ENCODE results near the gene SPATA13.
"Not testable (repeated sequence)": the region's sequence is repeated elsewhere in the genome, so short reads cannot be mapped to it uniquely, and the experiment has no call there.

The SPATA13 gene

DNA sequence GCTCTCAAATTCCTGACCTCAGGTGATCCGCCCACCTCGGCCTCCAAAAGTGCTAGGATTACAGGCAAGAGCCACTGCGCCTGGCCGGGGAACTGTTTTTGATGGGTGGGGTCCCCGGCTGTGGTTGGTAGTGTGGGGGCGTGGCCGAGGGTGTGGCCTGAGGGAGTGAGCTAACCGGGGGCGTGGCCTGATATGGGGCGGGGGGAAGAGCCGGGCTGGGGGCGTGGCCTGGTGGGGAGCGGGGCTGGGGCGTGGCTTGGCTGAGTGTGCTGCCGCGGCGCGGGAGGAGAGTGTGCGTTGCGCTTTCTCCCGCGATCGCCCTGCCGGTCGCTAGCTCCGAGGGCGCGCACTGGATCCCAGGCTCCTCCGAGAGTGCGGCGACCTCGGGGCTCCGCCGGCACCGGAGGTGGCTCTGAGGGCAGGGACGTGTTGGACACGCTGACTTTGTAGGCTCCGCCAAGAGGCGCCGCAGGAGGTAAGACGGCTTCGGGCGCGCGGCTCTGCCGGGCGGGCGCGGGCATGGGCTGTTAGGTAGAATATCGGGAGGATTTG is at the start of gene SPATA13:
Gene SPATA13 (plus strand): TSS at position 263 of the 552 bp plus-strand sequence. CDS start 62,210 bp downstream, outside the sequence.
- DNase-seq (ENCODE audit: low spot score) = peak; percentile 85

DNA sequence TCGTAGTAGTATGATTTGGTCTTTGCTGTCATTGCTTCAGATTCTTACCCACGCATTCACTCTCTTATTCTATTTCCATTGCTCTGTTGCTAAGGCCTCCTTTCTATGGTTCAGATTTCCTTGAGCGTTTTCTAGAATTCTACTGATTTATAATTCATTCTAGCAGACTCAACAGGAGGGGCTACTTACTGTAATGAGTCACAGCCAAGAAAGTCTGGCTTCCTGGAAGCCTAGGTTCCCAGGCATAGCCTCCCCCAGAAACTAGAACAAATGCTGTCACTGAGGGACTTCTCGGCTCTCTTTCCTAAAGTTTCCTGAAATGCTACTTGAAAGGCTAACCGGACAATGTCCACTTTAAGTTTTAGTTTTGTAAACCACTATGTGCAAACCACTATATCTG is 47.7 kb upstream of the SPATA13 start:
- no peak for DNase-seq (ENCODE audit: low spot score)

DNA sequence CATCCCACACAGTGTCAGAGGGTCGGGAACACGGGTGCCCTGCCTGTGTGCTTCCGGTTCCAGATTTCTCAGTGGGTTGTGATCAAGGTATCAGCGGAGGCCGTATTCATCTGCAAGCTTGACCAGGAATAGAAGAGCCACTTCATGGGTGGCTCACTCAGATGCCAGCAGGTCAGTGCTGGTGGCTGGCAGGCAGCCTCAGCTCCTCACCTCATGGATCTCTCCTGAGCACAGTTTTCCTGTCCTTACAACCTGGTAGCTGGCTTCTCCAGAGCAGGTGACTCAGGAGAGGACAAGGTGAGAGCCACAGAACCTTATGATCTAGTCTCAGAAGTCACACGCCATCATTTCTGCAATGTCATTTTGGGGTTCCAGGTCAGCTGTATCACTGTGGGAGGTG is 44.8 kb upstream of the SPATA13 start:
- no peak for DNase-seq (ENCODE audit: low spot score)

DNA sequence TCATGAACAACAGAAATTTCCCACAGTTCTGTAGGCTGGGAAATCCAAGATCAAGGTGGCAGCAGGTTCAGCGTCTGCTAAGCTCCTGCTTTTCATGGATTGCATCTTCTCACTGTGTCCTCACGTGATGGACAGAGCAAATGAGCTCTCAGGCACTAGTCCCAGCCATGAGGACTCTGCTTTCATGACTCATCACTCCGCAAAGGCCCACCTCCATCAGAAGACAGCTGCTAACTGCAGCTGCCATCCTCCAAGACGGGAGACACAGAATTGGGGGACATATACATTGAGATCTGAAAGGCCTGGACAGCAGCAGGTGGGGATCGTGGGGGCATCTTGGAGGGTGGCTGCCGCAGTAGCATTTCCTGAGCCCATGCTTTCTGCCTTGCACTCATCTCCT is 44.4 kb upstream of the SPATA13 start:
- DNase-seq (ENCODE audit: low spot score) = no peak

DNA sequence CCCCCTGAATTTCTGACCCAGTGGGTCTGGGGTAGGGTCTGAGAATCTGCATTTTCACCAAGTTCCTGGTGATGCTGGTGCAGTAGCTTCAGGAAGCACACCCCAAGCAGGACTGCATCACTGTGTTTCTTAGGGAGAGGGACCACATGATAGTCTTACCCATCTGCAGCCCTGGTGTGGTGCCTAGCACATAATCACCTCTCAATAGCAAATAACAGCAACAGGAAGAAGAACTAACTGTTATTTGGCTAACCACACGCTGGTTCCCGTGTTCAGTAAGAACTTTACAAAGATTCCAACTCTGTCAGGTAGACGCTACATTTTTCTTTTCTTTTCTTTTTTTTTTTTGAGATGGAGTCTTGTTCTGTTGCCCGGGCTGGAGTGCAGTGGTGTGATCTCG is 41.9 kb upstream of the SPATA13 start:
- no peak for DNase-seq (ENCODE audit: low spot score)

DNA sequence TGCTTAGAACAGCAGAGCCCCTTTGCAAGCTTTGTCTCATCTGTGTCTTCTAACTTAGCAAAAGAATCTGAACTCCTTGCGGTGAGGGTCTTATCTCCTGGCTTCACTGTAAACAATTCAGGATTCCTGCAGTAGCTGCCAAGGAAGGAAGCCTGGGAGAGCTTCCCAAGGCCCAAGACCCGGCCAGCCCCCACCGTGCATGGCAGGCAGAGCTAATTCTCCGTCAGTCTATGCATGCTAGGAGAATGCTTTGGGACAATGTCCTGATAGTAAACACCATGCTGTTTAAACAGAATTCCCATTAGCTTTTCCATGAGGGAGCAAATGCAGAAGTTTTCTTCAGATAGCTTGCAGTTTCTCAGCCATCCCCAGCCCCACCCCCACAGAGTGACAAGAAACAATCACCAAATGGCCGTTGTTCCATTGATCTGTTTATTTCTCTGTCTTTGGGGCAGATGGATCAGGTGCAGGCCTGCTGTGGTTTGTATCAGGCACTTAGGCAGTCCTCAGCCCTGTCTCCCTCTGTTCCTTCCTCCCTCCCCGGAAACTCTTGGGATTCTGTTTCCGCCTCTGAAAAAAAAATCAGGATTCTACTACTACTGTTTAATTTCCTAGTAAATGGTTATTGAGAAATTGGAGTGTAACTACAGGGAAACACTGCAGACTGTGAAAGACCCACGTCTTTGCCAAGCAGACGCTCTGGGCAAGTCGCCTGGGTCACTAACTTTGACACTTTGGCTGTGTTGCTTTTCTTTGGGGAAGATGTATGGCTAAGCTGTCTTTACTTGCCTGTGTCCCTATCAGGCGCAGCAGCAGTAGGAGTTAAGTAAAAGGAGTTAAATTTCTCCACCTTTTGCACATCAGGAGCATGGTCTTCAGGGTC is 40.7 kb upstream of the SPATA13 start:
- DNase-seq (ENCODE audit: low spot score) = no peak

DNA sequence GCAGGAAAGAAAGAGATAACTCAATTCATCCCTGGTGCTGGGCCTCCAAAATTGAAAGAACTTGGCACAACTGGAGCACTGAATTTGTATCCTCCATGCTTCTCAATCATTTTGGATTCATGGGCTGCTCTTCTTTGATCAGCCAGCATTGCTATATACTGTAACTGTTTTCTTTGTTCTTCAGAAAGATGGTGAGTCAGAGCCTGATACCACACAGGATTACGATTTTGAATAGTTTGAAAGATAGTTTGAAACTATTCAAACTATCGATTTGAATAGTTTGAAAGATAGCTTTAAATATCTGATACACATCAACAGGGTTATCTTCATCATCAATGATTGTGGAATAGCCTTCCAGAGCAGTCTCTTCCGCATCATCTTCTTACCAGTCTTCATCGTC is 38.5 kb upstream of the SPATA13 start:
- not testable (repeated sequence) for DNase-seq (ENCODE audit: low spot score)

DNA sequence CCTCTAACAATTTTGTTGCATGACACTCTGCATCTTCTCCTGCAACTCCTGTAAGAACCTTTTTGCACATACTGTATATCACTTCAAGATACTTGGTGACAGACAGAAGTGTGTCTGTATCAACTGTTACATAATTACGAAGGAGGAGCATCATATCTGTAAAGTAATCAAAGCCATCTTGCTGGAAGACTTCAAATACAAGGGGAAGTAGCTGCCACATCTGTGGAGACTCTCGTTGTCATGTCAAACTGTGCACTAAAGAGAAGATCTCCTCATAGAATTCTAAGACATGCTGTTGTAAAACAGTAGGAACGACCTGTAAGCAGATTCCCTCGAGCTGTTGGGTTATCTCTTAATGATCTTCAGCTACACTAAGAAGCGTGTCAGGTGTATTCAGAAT is 38.0 kb upstream of the SPATA13 start:
- DNase-seq (ENCODE audit: low spot score) = no peak

DNA sequence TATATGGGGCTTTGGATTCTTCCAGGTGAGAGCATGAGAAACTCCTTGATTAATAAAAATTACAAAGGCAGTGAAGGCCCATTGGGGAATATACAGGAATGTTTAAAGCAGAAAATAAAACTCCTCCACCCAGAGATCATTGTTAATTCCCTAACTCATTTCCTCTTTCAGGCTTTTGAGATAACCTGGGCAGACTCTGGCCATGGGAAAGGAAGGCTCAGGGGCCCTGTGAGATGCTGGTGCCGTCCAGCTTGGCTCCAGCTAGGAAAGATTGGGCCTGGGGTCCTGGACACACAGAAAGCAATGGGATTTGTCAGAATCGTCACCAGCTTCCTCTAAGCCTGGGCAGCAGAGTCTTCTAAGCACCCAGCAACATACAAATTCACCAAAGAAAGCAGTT is 36.8 kb upstream of the SPATA13 start:
- no peak for DNase-seq (ENCODE audit: low spot score)

DNA sequence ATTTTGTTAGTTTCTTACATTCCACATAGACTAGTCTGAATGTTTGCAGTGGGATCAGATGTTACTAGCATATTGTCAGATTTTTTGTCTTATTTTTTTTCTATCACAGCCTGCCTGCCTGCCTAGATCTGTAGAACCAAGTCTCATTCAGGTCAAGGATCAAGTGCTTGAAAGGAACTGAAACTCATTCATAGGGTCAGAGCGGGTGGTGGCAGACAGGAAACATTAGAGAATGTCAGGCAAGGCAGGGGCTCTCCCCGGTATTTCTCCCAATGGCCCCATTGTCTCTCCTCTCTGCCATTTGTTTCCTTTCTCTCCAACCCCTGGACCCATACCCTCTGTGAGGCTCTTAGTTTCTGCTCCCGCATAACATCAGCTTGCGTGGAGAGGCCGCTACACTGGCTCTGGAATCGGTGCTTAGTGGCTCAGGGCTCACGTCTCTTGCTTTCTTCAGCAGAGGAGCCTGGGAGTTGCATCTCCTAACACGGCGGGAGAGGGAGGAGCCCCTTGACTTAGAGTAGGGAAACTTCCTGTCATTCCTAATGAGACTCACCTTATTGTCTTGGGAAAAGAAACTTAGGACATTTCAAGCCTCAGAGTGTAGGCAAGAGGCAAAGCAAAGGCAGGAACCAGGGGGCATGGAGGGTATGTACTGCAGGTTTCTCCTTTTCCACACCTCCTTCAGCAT is 35.6 kb upstream of the SPATA13 start:
- DNase-seq (ENCODE audit: low spot score) = peak; percentile 46

DNA sequence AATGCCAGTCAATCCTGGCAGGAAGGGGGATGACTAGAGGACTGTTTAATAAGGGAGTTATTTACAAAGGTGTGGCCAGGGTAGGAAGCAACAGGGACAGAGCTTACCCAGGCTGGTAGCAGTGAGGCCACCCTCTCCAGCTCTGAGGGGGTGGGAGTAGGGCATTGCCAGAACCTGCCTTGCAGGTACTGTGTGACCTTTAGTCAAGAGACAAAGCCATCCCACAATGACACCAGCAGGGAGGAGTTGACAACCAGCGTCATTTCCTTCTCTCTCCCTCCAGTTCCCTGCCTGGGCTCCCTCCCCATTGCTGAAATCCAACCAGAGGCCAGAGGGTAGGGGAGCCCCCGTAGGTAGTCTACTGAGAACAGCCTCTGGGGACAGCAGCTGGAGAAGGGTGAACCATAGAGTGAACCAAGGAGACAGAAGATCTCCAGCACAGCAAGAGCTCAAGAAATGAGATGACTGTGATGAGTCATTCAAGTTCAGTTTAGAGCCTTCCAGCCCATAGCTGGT is 33.3 kb upstream of the SPATA13 start:
- DNase-seq (ENCODE audit: low spot score) = no peak

DNA sequence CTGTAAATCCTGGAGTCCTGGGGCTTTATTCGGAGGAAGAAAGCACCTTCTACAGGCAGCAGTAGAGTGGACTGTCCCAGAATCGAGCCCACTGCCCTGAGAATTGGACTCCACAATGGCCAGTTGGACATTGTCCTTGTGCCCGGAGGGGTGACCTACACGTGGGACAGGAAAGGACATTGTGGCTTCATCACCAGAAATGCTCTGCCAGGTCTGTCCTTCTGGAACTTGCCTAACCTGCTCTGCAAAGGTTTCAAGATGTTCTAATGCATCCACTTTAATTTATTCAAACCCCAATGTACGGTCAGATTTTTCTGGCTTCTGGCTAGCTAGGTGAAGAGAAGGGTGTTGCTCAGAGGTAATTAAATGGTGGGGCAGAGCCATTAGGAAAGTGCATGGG is 32.4 kb upstream of the SPATA13 start:
- no peak for DNase-seq (ENCODE audit: low spot score)

DNA sequence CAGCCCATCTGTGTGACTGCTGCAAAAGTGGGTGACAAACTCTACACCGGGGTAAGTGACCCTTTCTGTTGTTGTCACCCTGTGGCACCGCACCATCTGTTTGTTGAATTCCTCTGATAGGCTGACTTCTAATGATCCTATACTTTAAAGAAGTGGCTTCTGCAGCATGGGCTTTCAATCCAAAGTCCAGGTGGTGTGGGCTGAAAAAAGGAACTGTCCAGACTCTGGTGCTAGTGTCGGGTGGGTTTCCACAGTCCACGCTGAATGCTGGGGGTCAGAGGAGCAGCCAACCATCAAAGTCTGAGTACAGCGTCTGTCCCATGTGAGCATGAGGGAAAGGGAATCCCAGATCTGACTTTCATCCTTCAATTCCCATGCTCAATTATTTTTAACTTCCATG is 31.6 kb upstream of the SPATA13 start:
- no peak for DNase-seq (ENCODE audit: low spot score)

DNA sequence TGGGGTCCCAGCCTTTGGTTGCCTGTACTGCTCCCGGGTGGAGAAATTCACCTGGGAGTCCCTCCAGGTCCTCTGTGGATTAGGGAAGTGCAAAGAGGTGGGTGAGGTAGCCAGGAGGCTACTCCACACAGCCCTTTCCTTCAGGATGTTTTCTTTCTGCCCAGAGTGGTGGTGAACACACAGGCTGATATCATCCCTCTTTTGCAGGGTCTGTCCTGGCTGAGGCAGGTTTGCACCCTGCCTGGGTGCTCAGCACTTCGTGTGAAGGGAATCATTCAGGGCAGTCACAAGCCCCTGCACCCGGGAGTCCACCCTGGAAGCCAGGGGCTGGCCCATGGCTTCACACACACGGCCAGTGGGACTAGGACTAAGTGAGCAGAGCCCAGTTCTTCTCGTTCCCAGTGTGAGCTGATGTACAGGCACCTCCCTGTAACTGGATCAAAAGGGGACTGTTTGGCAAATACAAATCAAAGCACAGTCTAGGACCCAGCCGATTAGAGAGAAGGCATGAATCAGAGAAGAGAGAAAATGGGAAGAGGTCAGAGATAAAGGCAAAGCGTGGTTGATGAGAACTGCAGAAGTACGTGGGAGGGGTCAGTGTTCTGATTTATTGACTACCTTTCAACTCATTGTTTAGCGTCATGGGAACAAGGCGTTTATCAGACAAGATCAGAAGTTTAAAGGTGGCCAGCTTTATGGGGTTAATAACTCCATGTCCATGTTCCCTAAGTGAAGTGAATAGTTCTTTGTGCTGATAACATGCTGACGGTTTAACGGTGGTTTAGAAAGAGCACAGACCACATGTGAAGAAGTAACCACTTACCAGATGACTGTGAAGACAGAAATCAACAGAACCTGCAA is 30.4 kb upstream of the SPATA13 start:
- no peak for DNase-seq (ENCODE audit: low spot score)

DNA sequence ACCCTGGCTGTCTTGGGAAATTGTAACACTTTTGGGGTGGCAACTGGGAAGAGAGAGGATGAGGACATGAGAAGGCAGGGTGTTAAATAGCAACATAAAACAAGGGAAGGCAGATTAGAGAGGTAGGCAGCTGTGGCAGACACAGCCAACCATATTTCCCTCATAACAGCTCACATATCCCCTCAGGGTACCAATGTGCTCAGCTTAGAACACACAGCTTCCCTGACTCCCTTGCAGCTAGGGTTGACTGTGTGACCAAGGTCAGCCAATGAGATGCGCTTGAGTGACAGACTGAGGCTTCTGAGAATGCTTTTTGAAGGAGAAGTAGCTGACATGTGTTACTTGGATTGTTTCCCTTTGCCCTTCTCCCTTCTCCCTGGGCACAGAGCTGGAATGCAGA is 28.8 kb upstream of the SPATA13 start:
- no peak for DNase-seq (ENCODE audit: low spot score)

DNA sequence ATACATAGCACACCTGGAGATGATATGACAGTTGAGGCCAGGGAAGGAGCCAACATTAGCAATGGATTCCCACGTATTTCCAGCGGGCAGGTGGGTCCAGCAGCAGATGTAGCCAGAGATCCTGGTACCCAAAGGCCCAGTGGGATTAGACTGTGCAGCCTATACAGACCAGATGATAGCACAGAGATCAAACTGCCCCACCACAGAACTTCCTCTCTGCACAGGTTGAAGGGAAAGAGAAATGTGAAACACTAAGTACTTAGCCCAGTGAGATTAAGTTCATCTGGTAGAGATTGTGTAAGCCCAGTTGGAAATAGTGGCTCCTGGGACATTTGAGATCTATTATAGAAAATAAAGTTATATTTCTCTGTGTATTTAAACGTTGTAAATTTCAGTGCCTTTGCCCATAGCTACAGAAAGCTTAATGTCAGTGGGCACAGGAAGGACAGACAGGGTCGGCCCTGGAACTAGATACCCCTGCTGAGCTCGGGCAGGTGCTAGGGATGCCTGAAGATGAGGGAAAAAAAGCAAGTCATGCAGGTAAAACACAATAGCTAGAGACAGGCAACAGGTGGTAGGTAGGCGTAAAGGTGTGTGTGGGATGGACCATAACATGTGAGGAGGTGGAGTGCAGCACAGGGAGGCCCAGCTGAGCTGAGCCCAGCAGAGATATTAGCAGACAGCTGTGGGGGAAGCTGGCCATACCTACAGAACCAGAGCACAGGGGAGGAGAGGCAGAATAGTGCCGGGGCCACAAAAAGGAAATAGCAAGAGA is 27.3 kb upstream of the SPATA13 start:
- no peak for DNase-seq (ENCODE audit: low spot score)

DNA sequence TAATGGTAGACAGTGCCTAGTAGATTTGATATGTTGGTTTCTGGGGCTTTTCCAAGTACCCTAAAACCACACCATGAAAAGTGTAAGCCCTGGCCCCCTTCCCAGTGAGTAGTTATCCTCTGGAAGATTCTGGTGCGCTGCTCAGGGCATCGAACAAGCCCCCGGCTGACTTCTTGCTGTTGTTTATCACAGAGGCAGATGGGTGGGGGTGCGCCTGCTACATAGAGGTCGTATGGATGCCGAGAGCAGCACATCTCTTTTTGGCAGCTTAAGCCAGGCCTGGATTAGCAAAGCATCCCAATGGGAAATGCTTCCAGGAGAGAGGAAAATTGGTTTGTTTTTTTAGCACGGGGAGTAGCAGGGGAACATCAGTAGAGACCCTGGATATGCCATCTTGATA is 26.3 kb upstream of the SPATA13 start:
- no peak for DNase-seq (ENCODE audit: low spot score)

DNA sequence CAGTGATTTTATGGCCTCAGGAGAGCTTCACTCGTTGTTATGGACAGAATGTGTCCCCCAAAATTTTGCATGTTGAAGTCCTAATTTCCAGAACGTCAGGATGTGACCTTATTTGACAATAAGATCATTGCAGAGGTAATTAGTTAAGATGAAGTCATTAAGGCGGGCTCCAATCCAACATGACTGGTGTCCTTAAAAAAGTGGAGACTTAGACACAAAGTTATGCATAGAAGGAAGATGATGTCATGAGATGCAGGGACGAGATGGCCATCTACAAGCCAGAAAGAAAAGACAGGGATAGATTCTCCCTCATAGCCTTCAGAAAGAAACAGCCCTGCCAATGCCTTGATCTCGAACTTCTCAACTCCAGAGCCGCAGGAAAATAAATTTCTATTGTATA is 25.8 kb upstream of the SPATA13 start:
- DNase-seq (ENCODE audit: low spot score) = no peak

DNA sequence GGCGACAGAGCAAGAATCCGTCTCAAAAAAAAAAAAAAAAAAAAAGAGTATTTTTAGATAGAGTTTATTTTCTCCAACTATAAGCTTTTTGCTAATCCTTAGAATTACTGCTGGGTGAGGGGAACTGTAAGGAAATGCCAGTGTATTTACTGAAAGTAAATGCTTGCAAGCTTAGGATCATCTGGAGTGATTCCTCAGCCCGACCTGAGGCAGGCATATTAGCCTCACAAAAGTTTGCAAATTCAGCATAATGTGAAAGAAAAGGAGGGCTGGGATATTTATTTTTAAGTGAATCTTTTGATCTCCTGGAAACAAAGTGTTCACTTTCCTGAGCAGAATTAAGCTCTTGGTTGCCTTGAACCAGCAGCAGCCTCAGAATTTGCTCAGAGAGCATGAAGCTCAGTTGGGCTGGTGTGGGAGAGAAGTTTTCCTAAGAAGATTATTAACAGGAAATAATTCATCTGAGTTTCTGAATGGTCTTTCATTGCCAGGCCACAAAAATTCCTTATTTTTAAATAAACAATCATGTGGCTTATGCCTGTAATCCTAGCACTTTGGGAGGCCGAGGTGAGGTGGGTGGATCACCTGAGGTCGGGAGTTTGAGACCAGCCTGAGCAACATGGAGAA is 24.7 kb upstream of the SPATA13 start:
- DNase-seq (ENCODE audit: low spot score) = no peak

DNA sequence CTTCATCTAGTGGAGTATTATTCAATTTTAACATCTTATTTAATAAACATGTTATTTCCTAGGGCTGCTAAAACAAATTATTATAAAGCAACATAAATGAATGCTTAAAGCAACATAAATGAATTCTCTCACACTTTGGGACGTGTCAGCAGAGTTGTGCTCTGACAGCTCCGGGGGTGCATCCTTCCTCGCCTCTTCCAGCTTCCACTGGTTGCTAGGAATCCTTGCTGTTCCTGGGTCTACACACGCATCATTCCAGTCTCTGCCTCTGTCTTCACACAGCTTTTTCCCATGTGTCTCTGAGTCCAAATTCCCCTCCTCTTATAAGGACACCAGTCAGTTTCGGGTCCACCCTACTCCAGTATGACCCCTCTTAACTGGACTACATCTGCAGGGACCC is 21.6 kb upstream of the SPATA13 start:
- no peak for DNase-seq (ENCODE audit: low spot score)
